LNCAP (cell line): ENCODE data around the gene MAST2.

ENCODE experiments used
- TF ChIP-seq, protein P1 (sequence below): fragments of 450-650 bp; IDR thresholded peaks from 2 replicates; pipeline ENCODE4 v1.5.1; 2017; ENCODE audit warnings: mild to moderate bottlenecking

MAST2 gene

DNA sequence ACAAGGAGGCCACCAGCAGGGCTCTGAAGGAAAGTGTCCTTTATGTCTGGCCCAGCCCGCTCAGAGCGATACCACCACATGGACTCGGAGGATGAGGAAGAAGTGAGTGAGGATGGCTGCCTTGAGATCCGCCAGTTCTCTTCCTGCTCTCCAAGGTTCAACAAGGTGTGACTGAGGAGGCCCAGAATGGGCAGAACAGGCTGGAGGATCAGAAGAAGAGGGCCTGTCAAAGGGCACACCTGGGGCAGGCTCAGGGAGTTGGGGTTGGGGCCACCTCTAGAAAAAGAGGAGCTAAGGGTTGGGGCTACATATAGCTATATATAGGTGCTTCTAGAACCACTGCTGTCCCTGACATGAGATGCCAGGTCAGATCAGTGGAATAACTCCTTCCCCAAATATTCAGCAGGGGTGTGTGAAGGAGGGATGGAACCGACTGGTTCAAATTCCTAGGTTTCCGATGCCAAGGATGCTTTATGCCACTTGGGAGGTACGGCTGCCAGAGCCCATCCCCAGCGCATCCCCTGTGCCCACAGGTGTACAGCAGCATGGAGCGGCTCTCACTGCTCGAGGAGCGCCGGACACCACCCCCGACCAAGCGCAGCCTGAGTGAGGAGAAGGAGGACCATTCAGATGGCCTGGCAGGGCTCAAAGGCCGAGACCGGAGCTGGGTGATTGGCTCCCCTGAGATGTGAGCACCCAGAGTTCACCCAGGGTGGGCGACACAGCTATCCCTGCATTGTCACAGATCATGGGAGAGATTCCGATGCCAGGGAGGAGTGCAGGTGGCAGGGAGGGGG, 226.9 kb downstream of the MAST2 start:
- TF ChIP-seq, protein P1, sequence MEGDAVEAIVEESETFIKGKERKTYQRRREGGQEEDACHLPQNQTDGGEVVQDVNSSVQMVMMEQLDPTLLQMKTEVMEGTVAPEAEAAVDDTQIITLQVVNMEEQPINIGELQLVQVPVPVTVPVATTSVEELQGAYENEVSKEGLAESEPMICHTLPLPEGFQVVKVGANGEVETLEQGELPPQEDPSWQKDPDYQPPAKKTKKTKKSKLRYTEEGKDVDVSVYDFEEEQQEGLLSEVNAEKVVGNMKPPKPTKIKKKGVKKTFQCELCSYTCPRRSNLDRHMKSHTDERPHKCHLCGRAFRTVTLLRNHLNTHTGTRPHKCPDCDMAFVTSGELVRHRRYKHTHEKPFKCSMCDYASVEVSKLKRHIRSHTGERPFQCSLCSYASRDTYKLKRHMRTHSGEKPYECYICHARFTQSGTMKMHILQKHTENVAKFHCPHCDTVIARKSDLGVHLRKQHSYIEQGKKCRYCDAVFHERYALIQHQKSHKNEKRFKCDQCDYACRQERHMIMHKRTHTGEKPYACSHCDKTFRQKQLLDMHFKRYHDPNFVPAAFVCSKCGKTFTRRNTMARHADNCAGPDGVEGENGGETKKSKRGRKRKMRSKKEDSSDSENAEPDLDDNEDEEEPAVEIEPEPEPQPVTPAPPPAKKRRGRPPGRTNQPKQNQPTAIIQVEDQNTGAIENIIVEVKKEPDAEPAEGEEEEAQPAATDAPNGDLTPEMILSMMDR, result no peak

DNA sequence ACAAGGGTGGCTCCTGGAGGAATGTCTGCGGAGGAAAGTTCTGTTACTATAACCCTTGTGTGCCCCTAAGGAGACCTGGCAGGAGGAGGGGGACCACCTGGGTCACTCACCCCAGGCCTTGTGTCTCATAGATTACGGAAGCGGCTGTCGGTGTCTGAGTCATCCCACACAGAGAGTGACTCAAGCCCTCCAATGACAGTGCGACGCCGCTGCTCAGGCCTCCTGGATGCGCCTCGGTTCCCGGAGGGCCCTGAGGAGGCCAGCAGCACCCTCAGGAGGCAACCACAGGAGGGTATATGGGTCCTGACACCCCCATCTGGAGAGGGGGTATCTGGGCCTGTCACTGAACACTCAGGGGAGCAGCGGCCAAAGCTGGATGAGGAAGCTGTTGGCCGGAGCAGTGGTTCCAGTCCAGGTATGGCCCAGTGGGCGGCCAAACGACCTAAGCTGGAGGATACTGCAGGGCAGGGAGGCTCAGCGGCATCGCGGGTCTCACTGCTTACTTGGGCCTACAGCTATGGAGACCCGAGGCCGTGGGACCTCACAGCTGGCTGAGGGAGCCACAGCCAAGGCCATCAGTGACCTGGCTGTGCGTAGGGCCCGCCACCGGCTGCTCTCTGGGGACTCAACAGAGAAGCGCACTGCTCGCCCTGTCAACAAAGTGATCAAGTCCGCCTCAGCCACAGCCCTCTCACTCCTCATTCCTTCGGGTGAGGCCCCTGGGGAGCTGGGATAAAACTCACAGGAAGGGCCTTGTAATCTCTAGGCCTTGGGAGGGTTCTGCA, 227.7 kb downstream of the MAST2 start:
- TF ChIP-seq, protein P1, result no peak

DNA sequence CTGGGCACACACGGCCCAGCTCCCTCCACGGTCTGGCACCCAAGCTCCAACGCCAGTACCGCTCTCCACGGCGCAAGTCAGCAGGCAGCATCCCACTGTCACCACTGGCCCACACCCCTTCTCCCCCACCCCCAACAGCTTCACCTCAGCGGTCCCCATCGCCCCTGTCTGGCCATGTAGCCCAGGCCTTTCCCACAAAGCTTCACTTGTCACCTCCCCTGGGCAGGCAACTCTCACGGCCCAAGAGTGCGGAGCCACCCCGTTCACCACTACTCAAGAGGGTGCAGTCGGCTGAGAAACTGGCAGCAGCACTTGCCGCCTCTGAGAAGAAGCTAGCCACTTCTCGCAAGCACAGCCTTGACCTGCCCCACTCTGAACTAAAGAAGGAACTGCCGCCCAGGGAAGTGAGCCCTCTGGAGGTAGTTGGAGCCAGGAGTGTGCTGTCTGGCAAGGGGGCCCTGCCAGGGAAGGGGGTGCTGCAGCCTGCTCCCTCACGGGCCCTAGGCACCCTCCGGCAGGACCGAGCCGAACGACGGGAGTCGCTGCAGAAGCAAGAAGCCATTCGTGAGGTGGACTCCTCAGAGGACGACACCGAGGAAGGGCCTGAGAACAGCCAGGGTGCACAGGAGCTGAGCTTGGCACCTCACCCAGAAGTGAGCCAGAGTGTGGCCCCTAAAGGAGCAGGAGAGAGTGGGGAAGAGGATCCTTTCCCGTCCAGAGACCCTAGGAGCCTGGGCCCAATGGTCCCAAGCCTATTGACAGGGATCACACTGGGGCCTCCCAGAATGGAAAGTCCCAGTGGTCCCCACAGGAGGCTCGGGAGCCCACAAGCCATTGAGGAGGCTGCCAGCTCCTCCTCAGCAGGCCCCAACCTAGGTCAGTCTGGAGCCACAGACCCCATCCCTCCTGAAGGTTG, 231.4 kb downstream of the MAST2 start:
- TF ChIP-seq, protein P1, result no peak

- TF ChIP-seq, protein P1, result peak; percentile 97
Measured at GRCh38 chr1:46036894-46037839, 233.8 kb downstream of the MAST2 start.

DNA sequence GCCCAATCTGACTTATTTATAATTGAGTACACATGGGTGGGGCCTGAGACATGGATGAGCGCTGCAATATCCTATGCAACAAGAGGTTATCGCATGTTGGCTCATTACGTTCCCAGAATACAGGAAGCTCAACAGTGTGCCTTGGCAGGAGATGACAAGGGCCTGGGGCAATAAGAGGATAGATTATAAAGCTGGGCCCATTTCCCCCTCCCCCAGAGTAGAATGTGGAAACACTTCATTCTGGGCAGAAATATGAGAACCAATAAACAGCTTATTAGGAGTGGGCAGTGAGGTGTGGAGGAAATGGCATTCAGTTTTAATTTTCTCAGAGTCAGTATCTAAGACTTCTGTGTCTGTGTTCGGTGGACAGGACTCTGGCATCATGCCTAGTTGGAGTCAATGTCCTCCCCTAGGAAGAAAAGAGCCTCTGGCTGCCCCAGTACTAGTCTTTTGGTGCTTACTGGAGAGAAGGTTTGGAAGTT, 236.2 kb downstream of the MAST2 start:
- TF ChIP-seq, protein P1, result no peak

DNA sequence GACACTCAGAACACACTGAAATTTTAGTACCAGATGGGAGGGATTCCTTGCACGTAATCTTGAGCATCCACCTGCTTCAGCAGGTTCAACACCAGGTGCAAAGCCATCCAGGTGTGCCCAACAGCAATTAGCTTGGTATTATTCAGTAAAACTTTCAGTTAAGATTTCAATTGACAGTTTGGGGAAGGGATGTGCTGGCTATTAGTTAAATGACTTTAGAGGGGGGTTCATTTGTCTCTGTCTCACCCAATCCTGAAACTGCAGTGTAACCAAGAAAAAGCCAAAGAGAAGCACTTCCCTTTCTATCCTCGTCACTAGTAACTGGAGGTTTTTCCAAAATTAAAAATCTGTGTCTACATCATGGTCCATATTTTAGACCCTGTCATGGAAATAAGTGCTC, 238.1 kb downstream of the MAST2 start:
- TF ChIP-seq, protein P1, result no peak
